Measurements from ENCODE around the gene OR6Y1.

OR6Y1 gene

DNA sequence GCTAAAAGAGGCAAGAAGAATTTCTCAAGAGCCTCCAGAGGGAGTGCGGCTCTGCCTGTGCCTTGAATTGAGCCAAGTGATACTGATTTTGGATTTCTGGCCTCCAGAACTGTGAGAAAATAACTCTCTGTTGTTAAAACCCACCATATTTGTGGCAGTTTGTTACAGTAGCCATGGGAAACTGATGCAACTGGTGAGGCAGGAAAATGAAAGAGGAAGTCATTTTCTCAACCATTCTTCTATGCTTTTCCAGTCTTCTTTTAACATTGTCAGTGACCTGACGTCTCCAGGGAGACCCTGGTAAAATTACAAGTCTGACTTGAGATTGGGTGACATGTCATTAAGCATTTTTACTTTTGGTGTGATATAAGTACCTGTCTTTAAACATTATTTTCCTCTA lies 10.4 kb upstream of the OR6Y1 start:
- Histone ChIP-seq H3K4me2 (ENCODE audit: low read length) (no peak overlapping the region), H2AFZ (ENCODE audit: low read depth, low read length) (no peak overlapping the region), H3K36me3 (replicated peaks; ENCODE audit: low read depth, low read length) (no peaks in the 10 kb centered on the region), H3K27ac (ENCODE audit: low read length) (no peak overlapping the region), H3K27me3 (ENCODE audit: low read depth, low read length) (no peaks in the 10 kb centered on the region), H3K4me3 (ENCODE audit: low read length) (no peak overlapping the region), H3K9me3 (ENCODE audit: insufficient read depth, low read length) (no peaks in the 10 kb centered on the region), H3K9ac (ENCODE audit: low read length) (no peak overlapping the region), H3K4me1 (ENCODE audit: low read length) (peaks cover 4% of the 10 kb centered on the region; the same call in 1 of the 2 replicates), H4K20me1 (ENCODE audit: insufficient read depth, low read length) (no peaks in the 10 kb centered on the region), H3K79me2 (ENCODE audit: low read length) (no peaks in the 10 kb centered on the region)
- TF ChIP-seq EZH2phosphoT487 (IDR thresholded peaks at IDR 0.05; ENCODE audit: low read depth): no peak
- TF ChIP-seq CTCF (IDR thresholded peaks at IDR 0.05; ENCODE audit: low read depth, low read length): no peak

- Histone ChIP-seq H3K9me3 (ENCODE audit: insufficient read depth, low read length) (no peaks in the 10 kb centered on the region), H4K20me1 (ENCODE audit: insufficient read depth, low read length) (no peaks in the 10 kb centered on the region), H3K79me2 (ENCODE audit: low read length) (no peaks in the 10 kb centered on the region), H3K4me2 (ENCODE audit: low read length) (no peak overlapping the region), H3K4me3 (ENCODE audit: low read length) (no peak overlapping the region), H3K4me1 (ENCODE audit: low read length) (peaks cover 4% of the 10 kb centered on the region; the same call in 1 of the 2 replicates), H3K9ac (ENCODE audit: low read length) (no peak overlapping the region), H3K36me3 (replicated peaks; ENCODE audit: low read depth, low read length) (no peaks in the 10 kb centered on the region), H3K27ac (ENCODE audit: low read length) (no peak overlapping the region), H3K27me3 (ENCODE audit: low read depth, low read length) (no peaks in the 10 kb centered on the region), H2AFZ (ENCODE audit: low read depth, low read length) (no peak overlapping the region)
- no peak for TF ChIP-seq EZH2phosphoT487 (IDR thresholded peaks at IDR 0.05; ENCODE audit: low read depth)
Measured at GRCh38 chr1:158563853-158564252, 9.6 kb upstream of the OR6Y1 start.

DNA sequence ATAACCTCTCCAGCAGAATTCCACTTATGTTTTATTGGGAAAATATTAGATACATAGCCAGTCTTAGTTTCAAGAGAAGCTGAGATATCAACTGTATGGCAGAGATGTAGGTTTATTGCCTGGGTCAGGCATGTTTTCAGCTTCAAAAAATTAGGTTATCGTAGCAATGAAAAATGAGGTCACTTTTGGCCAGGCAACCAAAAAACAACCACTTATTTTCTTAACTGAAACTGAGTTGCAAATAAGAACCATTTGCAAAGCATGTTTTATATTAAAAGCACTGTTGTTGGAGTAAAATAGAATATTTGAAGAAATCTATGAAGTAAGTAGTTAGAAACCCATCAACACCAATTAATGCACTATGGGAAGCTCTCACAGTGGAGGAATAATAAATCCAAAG lies 5.5 kb upstream of the OR6Y1 start:
- Histone ChIP-seq H3K4me3 (ENCODE audit: low read length) (no peak overlapping the region), H3K4me2 (ENCODE audit: low read length) (no peak overlapping the region), H3K36me3 (replicated peaks; ENCODE audit: low read depth, low read length) (no peaks in the 10 kb centered on the region), H3K4me1 (ENCODE audit: low read length) (peaks cover 3% of the 10 kb centered on the region; the same call in 1 of the 2 replicates), H3K9me3 (ENCODE audit: insufficient read depth, low read length) (no peaks in the 10 kb centered on the region), H4K20me1 (ENCODE audit: insufficient read depth, low read length) (no peaks in the 10 kb centered on the region), H3K79me2 (ENCODE audit: low read length) (no peaks in the 10 kb centered on the region), H3K27me3 (ENCODE audit: low read depth, low read length) (no peaks in the 10 kb centered on the region), H3K9ac (ENCODE audit: low read length) (no peak overlapping the region), H3K27ac (ENCODE audit: low read length) (no peak overlapping the region), H2AFZ (ENCODE audit: low read depth, low read length) (no peak overlapping the region)
- TF ChIP-seq EZH2phosphoT487 (IDR thresholded peaks at IDR 0.05; ENCODE audit: low read depth) (no peak), CTCF (IDR thresholded peaks at IDR 0.05; ENCODE audit: low read depth, low read length) (no peak)

DNA sequence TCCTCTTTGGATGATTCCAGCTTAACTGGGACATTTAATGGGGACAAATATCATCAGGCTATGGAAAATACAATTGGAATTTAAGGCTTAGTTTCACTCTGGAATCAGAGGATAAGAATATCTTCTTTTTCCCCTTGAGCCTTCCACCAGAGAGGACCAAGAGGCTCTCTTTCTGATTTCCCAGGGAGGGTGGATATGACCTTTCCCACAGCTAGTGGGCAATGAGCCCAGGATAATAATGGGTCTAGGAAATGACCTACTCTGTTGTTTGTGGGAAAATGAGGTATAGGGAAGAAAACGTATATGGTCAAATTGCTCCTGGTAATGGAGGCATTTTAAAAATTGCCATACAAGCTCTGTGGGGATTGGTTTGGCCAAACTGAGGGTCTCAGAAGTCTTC lies 1.9 kb downstream of the OR6Y1 start:
- Histone ChIP-seq H2AFZ (ENCODE audit: low read depth, low read length) (no peak overlapping the region), H3K36me3 (replicated peaks; ENCODE audit: low read depth, low read length) (no peaks in the 10 kb centered on the region), H3K9me3 (ENCODE audit: insufficient read depth, low read length) (no peaks in the 10 kb centered on the region), H3K4me2 (ENCODE audit: low read length) (no peak overlapping the region), H3K79me2 (ENCODE audit: low read length) (no peaks in the 10 kb centered on the region), H3K27ac (ENCODE audit: low read length) (no peak overlapping the region), H3K27me3 (ENCODE audit: low read depth, low read length) (no peaks in the 10 kb centered on the region), H3K4me1 (ENCODE audit: low read length) (no peaks in the 10 kb centered on the region), H4K20me1 (ENCODE audit: insufficient read depth, low read length) (no peaks in the 10 kb centered on the region), H3K4me3 (ENCODE audit: low read length) (no peak overlapping the region), H3K9ac (ENCODE audit: low read length) (no peak overlapping the region)
- TF ChIP-seq EZH2phosphoT487 (IDR thresholded peaks at IDR 0.05; ENCODE audit: low read depth) (no peak), CTCF (IDR thresholded peaks at IDR 0.05; ENCODE audit: low read depth, low read length) (no peak)

DNA sequence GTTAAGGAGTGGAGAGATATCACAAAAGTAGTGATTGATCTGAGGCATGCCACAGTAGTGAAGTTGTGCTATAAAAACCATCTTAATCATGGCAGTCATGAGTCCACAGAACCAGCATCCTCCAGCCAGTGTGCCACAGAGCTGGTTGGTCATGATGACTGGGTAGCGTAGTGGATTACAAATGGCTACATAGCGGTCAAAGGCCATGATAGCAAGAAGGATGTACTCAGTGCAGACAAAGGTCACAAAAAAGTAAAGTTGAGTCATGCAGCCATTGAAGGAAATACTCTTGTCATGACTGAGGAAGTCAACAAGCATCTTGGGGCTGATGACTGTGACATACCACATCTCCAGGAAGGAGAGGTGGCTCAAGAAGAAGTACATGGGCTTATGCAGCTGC lies 6.7 kb downstream of the OR6Y1 start:
- H3K4me1 ChIP-seq (ENCODE audit: low read length): no peaks in the 10 kb centered on the region
- H3K4me2 ChIP-seq (ENCODE audit: low read length): no peak overlapping the region
- H3K9ac ChIP-seq (ENCODE audit: low read length): no peak overlapping the region
- H2AFZ ChIP-seq (ENCODE audit: low read depth, low read length): no peak overlapping the region
- TF ChIP-seq CTCF (IDR thresholded peaks at IDR 0.05; ENCODE audit: low read depth, low read length) (no peak), EZH2phosphoT487 (IDR thresholded peaks at IDR 0.05; ENCODE audit: low read depth) (no peak)
- no peaks in the 10 kb centered on the region for H3K36me3 ChIP-seq (replicated peaks; ENCODE audit: low read depth, low read length)
- no peak overlapping the region for H3K4me3 ChIP-seq (ENCODE audit: low read length)
- H4K20me1 ChIP-seq (ENCODE audit: insufficient read depth, low read length): no peaks in the 10 kb centered on the region
- H3K9me3 ChIP-seq (ENCODE audit: insufficient read depth, low read length): no peaks in the 10 kb centered on the region
- no peaks in the 10 kb centered on the region for H3K27me3 ChIP-seq (ENCODE audit: low read depth, low read length)
- no peaks in the 10 kb centered on the region for H3K79me2 ChIP-seq (ENCODE audit: low read length)
- H3K27ac ChIP-seq (ENCODE audit: low read length): no peak overlapping the region
